GM12878 (cell line): Measurements from ENCODE around the gene TJP1. TPM values are rescaled to one million over a fixed set of nuclear protein-coding genes. Genes with fewer than 3 reads are reported as not detected.

Source experiments
- ATAC-seq: fragments of 200-7000 bp; cut with Tn5 transposase; 3 replicates; pipeline ENCODE4 v1.9.1; 2020; ENCODE audit warnings: mild to moderate bottlenecking, moderate library complexity
- BruUV-seq: library from RNA; stranded (reverse); fragments of 400-500 nt; replicated peaks from 2 replicates; lab custom pipeline; 2021; lab: Mats Ljungman, UMichigan
- CTCF ChIA-PET: fragments of 300-600 bp; sonication (Branson Sonifier 250); formaldehyde crosslinking; extraction: SDS; loops from one replicate; lab custom pipeline; 2021; ENCODE audit warnings: inconsistent platforms; lab: Yijun Ruan, JAX
- POLR2A ChIA-PET: fragments of 350-600 bp; formaldehyde crosslinking; extraction: SDS; loops from one replicate; lab custom pipeline; 2021; ENCODE audit warnings: inconsistent platforms; lab: Charles Lee
- RAD21 ChIA-PET: fragments of 300-600 bp; sonication (Branson Sonifier 250); formaldehyde crosslinking; loops from one replicate; lab custom pipeline; 2023; ENCODE audit warnings: antibody characterized with exemption; ENCODE audit not compliant: unreplicated experiment; lab: Charles Lee
- SMC1A ChIA-PET: fragments of 300-600 bp; sonication (Branson Sonifier 250); formaldehyde crosslinking; loops from one replicate; lab custom pipeline; 2023; ENCODE audit not compliant: unreplicated experiment, uncharacterized antibody; lab: Charles Lee
- DNase-seq: peaks from one replicate; pipeline ENCODE4 v3.0.0-alpha.2; 2011; ENCODE audit warnings: low read depth, low spot score
- FAIRE-seq: peaks from 3 replicates; lab custom pipeline; 2011; peaks lifted over from hg19 to GRCh38; lab: Jason Lieb, UNC
- H2AFZ ChIP-seq: 2 replicates; pipeline ENCODE4 v1.6.0; 2011; ENCODE audit warnings: low read depth, low read length, control low read depth; ENCODE audit not compliant: control insufficient read depth
- H3K27ac ChIP-seq: 2 replicates; pipeline ENCODE4 v1.5.1; 2011; ENCODE audit warnings: control low read depth; ENCODE audit not compliant: control insufficient read depth, insufficient read depth
- H3K27me3 ChIP-seq, 2 experiments: replicated peaks in 1 of 2; 2 replicates each; pipeline versions ENCODE4 v1.6.0 to v1.6.1; 2011; ENCODE audit warnings: low read length in 1 of 2; ENCODE audit not compliant: control insufficient read depth in 2 of 2, insufficient read depth in 2 of 2
- H3K36me3 ChIP-seq, 2 experiments: 2 replicates each; pipeline ENCODE4 v1.5.1; 2011; ENCODE audit warnings: low read length in 1 of 2; ENCODE audit not compliant: control insufficient read depth in 2 of 2, insufficient read depth in 2 of 2
- H3K4me1 ChIP-seq: 2 replicates; pipeline ENCODE4 v1.6.1; 2011; ENCODE audit warnings: mild to moderate bottlenecking, low read length, moderate library complexity, mixed read lengths; ENCODE audit not compliant: control insufficient read depth, insufficient read depth
- H3K4me2 ChIP-seq: 2 replicates; pipeline ENCODE4 v1.6.0; 2011; ENCODE audit warnings: control low read depth; ENCODE audit not compliant: control insufficient read depth, insufficient read depth
- H3K4me3 ChIP-seq: fragments of 200-600 bp; sonication (generic); 2 replicates; pipeline ENCODE4 v1.5.1; 2016
- H3K79me2 ChIP-seq: 2 replicates; pipeline ENCODE4 v1.6.0; 2011; ENCODE audit warnings: low read length; ENCODE audit not compliant: control insufficient read depth, insufficient read depth
- H3K9ac ChIP-seq: 2 replicates; pipeline ENCODE4 v1.8.0; 2011; ENCODE audit warnings: low read length, control low read depth, mixed read lengths; ENCODE audit not compliant: control insufficient read depth, insufficient read depth
- H3K9me3 ChIP-seq: replicated peaks from 3 replicates; pipeline ENCODE4 v1.5.1; 2011; ENCODE audit warnings: mild to moderate bottlenecking, low read length; ENCODE audit not compliant: control insufficient read depth, insufficient read depth
- H4K20me1 ChIP-seq: 2 replicates; pipeline ENCODE4 v1.6.0; 2011; ENCODE audit not compliant: control insufficient read depth, insufficient read depth
- ETV6 ChIP-seq, 2 experiments: fragments of 450-650 bp in 1 of 2; IDR thresholded peaks in 1 of 2; conservative IDR thresholded peaks in 1 of 2; 2 replicates each; pipeline ENCODE4 v1.6.1; 2014; ENCODE audit warnings: antibody characterized with exemption in 1 of 2, borderline replicate concordance in 1 of 2, low read depth in 1 of 2, mild to moderate bottlenecking in 1 of 2, moderate library complexity in 1 of 2
- FOXM1 ChIP-seq: IDR thresholded peaks from 2 replicates; pipeline ENCODE4 v1.6.1; 2012; ENCODE audit warnings: low read depth, mild to moderate bottlenecking, inconsistent platforms, low read length, moderate library complexity
- HDAC6 ChIP-seq: fragments of 200-600 bp; sonication (generic); IDR thresholded peaks from one replicate; pipeline ENCODE4 v1.8.0; 2017; ENCODE audit warnings: antibody characterized with exemption; ENCODE audit not compliant: unreplicated experiment
- IRF4 ChIP-seq: IDR thresholded peaks from 2 replicates; pipeline ENCODE4 v1.6.1; 2011; ENCODE audit warnings: low read depth, low read length
- KLF5 ChIP-seq: fragments of 450-650 bp; IDR thresholded peaks from 2 replicates; pipeline ENCODE4 v1.6.1; 2014; ENCODE audit warnings: mild to moderate bottlenecking; ENCODE audit not compliant: partially characterized antibody
- PAX8 ChIP-seq: fragments of 450-650 bp; IDR thresholded peaks from 2 replicates; pipeline ENCODE4 v1.6.1; 2017; ENCODE audit warnings: mild to moderate bottlenecking, moderate library complexity
- PML ChIP-seq: IDR thresholded peaks from 2 replicates; pipeline ENCODE4 v1.6.1; 2012; ENCODE audit warnings: low read length, inconsistent platforms
- POLR2AphosphoS5 ChIP-seq: IDR thresholded peaks from 2 replicates; pipeline ENCODE4 v1.6.1; 2011; ENCODE audit warnings: mild to moderate bottlenecking, low read length, inconsistent platforms
- SMC3 ChIP-seq: IDR thresholded peaks from 2 replicates; pipeline ENCODE4 v1.6.1; 2011; ENCODE audit warnings: low read length, improper control_type of control experiment, borderline replicate concordance
- WGBS: methylation state at CpG from one replicate; pipeline ENCODE4 v1.1.6; 2016; ENCODE audit warnings: low lambda C conversion rate; ENCODE audit not compliant: insufficient replicate concordance, insufficient coverage; ENCODE audit errors: missing lambda C conversion rate; 5-methylcytosine and 5-hydroxymethylcytosine counted together
- in situ Hi-C: fragments of 300-500 bp; cut with MboI; formaldehyde crosslinking; loops from 9 replicates; pipeline ENCODE4 v1.14.3; 2018; ENCODE audit warnings: mixed read lengths
- intact Hi-C: fragments of 100-400 bp; cut with micrococcal nuclease; formaldehyde crosslinking; loops from one replicate; pipeline ENCODE4 v1.14.2; 2022; ENCODE audit not compliant: unreplicated experiment
- polyA plus RNA-seq, 11 experiments: library from polyadenylated mRNA; depleted of rRNA in 4 of 11; unstranded in 6 of 11; stranded (reverse) in 5 of 11; fragments of >200 nt; fragmentation: Nextera tagmentation in 4 of 11; fragmentation: Illumina TruSeq in 1 of 11; extraction: Ambion mirVana in 4 of 11; extraction: Trizol in 1 of 11; gene quantifications; 1 replicate in 1 of 11; 2 replicates in 10 of 11; pipeline versions ENCODE4 v1.2.1 to v1.2.3, GENCODE V29; 2011 to 2016; ENCODE audit warnings: inconsistent platforms in 2 of 11, missing spikeins in 2 of 11, low read depth in 1 of 11
- total RNA-seq, 4 experiments: library from RNA; depleted of rRNA in 3 of 4; stranded (reverse); fragments of >200 nt in 3 of 4; fragmentation: Illumina TruSeq in 1 of 4; extraction: Trizol in 1 of 4; gene quantifications; 2 replicates each; pipeline versions ENCODE4 v1.2.1 to v1.2.3, GENCODE V29; 2013 to 2021
- TF ChIP-seq, protein P1 (sequence below): IDR thresholded peaks from 2 replicates; pipeline ENCODE4 v1.6.1; 2012; ENCODE audit warnings: low read depth, low read length, improper control_type of control experiment

TJP1 gene
- total and polyA plus RNA-seq, 10 of the 15 experiments (the other 5 are each of a cell fraction or from before 2014, with no cell fraction given), result 0.01 to 0.49 (median 0.08) TPM; not detected in 7

DNA sequence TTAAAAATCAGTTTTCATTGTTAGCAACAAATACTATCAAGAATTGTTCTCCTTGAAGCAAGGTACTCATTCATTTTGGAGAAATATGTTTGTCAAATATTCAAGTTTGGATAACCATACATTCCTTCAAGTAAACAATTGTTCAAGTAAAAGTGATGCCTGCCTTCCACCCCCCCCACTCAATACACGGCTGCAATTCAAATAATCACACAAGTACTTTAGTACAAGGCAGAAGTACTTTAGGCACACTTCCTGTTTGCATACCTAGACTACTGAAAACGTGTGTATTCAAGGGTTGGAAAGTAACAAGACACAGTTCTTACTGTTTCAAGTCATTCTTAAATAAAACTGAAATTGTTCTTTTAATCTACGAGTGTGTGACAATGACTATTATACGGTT, 45.4 kb downstream of the TJP1 start:
- SMC1A ChIA-PET, result no interaction called here
- H2AFZ ChIP-seq, result no peak overlapping the region
- POLR2A ChIA-PET, result no interaction called here
- RAD21 ChIA-PET, result no interaction called here
- H3K36me3 ChIP-seq, result no peaks in the 10 kb centered on the region
- no peaks in the 10 kb centered on the region for H3K4me1 ChIP-seq
- H3K9me3 ChIP-seq, result no peaks in the 10 kb centered on the region
- H4K20me1 ChIP-seq, result no peaks in the 10 kb centered on the region
- CTCF ChIA-PET, result no interaction called here
- TF ChIP-seq IRF4 (no peak), SMC3 (no peak)
- H3K4me3 ChIP-seq, result no peak overlapping the region
- ATAC-seq (no peak), DNase-seq (no peak), FAIRE-seq (no peak)
- 27% methylated on average over 4 of the region's 4 CpGs for WGBS
- intact Hi-C loops, result no loop called here
- no peaks in the 10 kb centered on the region for H3K79me2 ChIP-seq
- in situ Hi-C loops, result no loop called here
- no TSS peak for BruUV-seq
- H3K4me2 ChIP-seq, result no peak overlapping the region
- H3K9ac ChIP-seq, result no peak overlapping the region
- H3K27ac ChIP-seq, result no peak overlapping the region
- no peaks in the 10 kb centered on the region for H3K27me3 ChIP-seq

- Histone ChIP-seq H2AFZ (no peak overlapping the region), H3K79me2 (no peaks in the 10 kb centered on the region), H3K9me3 (no peaks in the 10 kb centered on the region), H3K4me1 (no peaks in the 10 kb centered on the region), H3K4me3 (no peak overlapping the region)
- DNase-seq, result no peak
- no TSS peak for BruUV-seq
- intact Hi-C loops, result no loop called here
- in situ Hi-C loops, result no loop called here
- TF ChIP-seq FOXM1 (no peak), KLF5 (no peak), SMC3 (no peak), POLR2AphosphoS5 (no peak), PML (no peak), ETV6 (conservative IDR thresholded peaks at IDR 0.05 in 1 of 2, IDR thresholded peaks at IDR 0.05 in 1 of 2; ENCODE audit: borderline replicate concordance in 1 of 2, low read depth in 1 of 2) (no peak), PAX8 (no peak), HDAC6 (no peak)
- TF ChIP-seq, protein P1, sequence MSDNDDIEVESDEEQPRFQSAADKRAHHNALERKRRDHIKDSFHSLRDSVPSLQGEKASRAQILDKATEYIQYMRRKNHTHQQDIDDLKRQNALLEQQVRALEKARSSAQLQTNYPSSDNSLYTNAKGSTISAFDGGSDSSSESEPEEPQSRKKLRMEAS, result no peak
- TF ChIP-seq, all 136 proteins: peak for 0
- H3K27ac ChIP-seq, result no peak overlapping the region
- no peak for FAIRE-seq
- H4K20me1 ChIP-seq, result no peaks in the 10 kb centered on the region
- ChIA-PET SMC1A (no interaction called here), CTCF (no interaction called here), RAD21 (no interaction called here), POLR2A (no interaction called here)
- no peaks in the 10 kb centered on the region for H3K36me3 ChIP-seq
- H3K9ac ChIP-seq, result no peak overlapping the region
- no peak overlapping the region for H3K4me2 ChIP-seq
- ATAC-seq, result no peak
- WGBS, result 14% methylated on average over 6 of the region's 6 CpGs
- no peaks in the 10 kb centered on the region for H3K27me3 ChIP-seq
These were observed 47.4 kb downstream of the TJP1 start for GRCh38 chr15:29774900-29775299.
